Hippocampal formation (tissue), 2 donors: ENCODE data around the gene CXCL9.
"Not testable (repeated sequence)": the region's sequence is repeated elsewhere in the genome, so short reads cannot be mapped to it uniquely, and the experiment has no call there.

Experiments used
- DNase-seq, 2 donors: peaks; one replicate each; lab custom pipeline; 2025; lab: John Stamatoyannopoulos, UW

The CXCL9 gene

DNA sequence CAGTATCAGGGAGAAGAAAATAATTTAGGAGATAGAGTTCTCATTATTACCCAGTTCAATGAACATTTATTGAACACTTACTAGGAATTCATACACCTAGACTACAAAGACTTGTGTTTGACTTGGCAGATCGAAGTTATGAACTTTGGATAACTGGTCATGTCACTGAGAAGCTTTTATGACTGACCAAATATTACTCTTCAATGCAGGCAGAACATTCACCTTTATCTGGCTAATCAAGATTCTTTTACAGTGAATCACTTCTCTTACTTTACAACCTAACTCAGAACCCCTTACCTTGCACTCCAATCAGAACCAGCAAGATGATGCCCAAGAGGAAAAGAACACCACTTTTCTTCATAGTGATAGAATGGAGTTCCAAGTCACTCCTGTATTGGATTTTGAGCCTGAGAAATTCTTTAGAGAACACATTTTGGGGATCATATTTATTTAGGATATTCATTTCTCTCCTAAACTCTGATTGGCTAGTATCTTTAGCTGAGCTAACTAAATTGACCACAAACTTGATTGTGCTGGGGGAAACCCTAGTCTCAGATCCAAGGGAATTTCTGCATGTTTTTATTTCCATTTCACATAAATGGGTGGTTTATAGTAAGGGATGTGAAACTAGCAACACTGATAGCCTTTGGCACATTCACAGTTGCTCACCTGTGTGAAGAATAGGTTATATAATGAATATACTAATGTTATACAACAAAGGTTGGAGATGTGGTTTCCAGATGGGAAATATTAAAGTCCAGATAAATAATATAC is at the start of gene CXCL9:
CXCL9 (minus strand) TSS at position 421 of the 774 bp plus-strand sequence; CDS start at position 361, 60 bp downstream.
- no peak for DNase-seq

DNA sequence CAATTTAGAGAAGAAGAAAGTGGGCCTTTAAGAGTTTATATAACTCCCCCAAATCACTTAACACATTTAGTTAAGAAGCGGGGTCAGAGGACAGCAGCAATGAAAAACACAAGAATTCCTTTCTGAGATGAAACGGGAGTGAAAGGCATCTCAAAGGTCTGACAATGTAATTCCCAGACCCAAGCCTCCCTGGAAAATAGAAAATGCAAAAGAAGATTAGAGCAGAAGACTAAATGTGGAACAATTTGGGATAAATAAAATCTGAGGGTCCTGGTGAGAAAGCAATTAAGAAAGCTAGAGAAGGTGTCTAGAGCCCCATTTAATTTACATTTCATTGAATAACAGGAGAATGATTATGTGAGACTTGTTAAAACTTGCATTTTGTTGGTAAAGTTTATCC is 48.1 kb upstream of the CXCL9 start:
- no peak for DNase-seq

DNA sequence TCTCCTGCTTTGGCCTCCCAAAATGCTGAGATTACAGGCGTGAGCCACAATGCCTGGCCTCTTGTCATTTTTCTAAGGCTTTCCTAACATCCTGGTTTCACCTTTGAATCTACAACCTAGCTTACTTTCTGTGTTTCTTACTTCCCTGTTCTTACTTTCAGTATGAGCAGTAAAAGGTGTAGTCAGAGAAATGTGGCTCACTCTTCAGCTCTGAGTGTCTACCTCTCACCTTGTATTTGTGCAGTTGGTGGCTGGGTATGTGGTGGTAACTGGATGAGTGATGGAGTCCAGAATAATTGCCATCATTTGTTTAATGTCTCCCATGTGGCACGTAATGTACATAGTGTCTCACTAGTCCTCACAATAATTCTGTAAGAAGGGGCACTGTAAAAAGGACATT is 47.7 kb upstream of the CXCL9 start:
- no peak for DNase-seq

DNA sequence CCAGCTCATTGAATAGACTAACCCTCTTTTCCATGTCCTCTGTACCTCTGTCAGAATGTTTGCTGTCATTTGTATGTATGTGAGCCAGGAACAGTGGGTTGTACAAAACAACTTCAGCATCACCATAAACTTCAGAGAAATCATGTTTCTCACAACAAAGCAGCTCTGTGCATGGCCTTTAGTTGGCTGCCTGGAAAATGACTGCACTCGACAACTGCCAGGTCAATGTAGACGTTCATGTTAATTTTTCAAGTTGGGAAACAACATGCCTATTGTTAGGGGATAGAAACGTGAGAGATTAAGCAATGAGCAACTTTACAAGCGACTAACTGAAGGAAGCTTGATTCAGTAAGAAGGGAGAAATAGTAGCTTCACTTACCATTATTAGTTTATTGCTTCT is 46.4 kb upstream of the CXCL9 start:
- DNase-seq: no peak

DNA sequence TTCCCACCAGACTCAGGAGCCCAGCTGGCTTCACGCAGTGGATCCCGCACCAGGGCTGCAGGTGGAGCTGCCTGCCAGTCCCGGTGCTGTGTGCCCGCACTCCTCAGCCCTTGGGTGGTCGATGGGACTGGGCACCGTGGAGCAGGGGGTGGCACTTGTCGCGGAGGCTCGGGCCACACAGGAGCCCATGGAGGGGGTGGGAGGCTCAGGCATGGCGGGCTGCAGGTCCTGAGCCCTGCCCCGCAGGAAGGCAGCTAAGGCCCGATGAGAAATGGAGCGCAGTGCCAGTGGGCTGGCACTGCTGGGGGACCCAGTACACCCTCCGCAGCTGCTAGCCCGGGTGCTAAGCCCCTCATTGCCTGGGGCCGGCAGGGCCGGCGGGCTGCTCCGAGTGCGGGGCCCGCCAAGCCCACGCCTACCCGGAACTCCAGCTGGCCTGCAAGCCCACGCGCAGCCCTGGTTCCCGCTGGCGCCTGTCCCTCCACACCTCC is 43.3 kb upstream of the CXCL9 start:
- not testable (repeated sequence) for DNase-seq

DNA sequence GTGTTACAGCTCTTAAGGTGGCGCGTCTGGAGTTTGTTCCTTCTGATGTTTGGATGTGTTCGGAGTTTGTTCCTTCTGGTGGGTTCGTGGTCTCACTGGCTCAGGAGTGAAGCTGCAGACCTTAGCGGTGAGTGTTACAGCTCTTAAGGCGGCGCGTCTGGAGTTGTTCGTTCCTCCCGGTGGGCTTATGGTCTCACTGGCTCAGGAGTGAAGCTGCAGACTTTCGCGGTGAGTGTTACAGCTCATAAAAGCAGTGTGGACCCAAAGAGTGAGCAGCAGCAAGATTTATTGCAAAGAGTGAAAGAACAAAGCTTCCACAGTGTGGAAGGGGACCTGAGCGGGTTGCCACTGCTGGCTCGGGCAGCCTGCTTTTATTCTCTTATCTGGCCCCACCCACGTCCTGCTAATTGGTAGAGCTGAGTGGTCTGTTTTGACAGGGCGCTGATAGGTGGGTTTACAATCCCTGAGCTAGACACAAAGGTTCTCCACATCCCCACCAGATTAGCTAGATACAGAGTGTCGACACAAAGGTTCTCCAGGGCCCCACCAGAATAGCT is 42.6 kb upstream of the CXCL9 start:
- not testable (repeated sequence) for DNase-seq

DNA sequence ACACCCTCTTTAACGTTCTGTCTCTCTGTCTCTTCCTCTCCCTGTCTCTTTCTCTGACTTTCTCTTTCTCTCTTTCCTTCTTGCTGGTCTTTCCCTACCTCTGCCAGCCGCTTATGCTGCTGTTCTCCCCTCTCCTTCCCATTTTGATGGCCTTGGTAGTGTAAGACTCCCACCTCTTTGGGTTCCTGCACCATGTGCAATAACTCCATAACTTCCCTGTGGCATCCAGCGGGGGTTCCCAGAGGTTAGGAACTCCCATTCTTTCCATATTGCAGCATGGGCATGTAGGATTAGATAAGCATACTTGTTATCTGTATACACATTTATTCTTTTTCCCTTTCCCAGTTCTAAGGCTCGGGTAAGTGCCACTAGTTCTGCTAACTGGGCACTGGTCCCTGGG is 37.4 kb upstream of the CXCL9 start:
- not testable (repeated sequence) for DNase-seq

DNA sequence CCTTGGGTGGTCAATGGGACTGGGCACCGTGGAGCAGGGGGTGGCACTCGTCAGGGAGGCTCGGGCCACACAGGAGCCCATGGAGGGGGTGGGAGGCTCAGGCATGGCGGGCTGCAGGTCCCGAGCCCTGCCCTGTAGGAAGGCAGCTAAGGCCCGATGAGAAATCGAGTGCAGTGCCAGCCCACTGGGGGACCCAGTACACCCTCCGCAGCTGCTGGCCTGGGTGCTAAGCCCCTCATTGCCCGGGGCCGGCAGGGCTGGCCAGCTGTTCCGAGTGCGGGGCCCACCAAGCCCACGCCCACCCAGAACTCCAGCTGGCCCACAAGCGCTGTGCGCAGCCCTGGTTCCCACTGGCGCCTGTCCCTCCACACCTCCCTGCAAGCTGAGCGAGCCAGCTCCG is 36.0 kb upstream of the CXCL9 start:
- not testable (repeated sequence) for DNase-seq

DNA sequence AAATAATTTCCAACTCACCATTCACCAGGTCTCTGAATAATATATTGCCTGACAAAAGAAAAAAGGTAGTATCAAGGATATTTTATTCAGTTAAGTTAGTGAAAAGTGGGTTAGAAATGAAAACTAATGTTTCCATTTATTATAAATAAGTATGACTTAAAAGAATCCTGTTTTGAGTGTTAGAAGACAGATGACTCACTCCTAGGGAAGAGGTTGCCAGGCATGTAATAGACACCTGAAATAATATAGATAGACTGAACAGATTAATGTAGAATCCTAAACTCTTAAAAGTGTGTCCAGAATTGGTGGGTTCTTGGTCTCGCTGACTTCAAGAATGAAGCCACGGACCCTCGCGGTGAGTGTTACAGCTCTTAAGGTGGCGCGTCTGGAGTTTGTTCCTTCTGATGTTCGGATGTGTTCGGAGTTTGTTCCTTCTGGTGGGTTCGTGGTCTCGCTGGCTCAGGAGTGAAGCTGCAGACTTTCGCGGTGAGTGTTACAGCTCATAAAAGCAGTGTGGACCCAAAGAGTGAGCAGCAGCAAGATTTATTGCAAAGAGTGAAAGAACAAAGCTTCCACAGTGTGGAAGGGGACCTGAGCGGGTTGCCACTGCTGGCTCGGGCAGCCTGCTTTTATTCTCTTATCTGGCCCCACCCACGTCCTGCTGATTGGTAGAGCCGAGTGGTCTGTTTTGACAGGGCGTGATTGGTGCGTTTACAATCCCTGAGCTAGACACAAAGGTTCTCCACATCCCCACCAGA is 35.1 kb upstream of the CXCL9 start:
- not testable (repeated sequence) for DNase-seq

DNA sequence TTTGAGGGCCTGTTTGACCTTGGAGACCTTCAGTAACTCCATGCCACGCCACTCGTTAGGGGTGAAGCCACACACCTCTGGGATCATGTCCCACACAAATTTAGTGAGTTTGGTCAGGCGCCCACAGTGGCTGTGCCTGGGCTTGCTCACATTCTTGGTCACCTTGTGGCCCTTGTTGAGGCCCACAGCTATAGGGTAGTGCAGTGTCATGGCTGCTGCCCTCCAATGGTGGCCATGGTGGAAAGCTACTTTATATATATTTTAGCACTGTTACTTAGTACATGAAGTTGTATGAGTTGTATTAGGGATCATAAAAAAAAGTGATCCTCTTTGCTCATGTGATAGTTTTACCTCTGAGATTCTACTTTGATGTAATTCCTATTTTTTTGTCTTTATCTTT is 29.5 kb upstream of the CXCL9 start:
- DNase-seq: no peak

DNA sequence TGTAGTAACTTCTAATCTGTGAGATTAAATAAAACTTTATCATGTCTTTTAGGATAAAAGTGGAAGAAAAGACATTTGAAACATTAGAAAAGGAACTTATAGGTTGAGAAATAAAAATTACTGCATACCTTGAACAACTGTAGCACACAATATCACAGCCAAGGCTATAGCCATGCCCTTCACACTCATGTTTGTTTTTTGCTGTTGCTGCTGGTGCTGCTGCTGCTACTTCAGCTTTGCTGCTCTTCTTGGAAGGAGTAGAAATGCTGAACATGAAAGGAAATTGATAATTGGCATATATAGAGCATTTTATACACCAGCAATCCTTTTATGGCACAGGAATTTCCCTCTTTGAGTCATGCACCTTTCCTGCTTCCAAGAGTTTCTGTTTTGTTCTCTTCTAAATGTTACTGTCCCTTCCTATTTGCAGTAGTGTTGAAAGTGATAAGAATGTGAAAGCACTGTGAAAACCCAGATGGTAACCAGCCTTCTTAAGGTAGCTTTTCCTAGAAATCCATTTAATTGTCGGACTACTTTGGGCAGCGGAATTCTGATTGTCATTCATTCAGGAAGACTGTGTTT is 28.6 kb upstream of the CXCL9 start, which contains the start of gene CXCL11:
CXCL11 (minus strand) TSS at position 272 of the 582 bp plus-strand sequence; CDS start at position 189, 83 bp downstream.
- no peak for DNase-seq

DNA sequence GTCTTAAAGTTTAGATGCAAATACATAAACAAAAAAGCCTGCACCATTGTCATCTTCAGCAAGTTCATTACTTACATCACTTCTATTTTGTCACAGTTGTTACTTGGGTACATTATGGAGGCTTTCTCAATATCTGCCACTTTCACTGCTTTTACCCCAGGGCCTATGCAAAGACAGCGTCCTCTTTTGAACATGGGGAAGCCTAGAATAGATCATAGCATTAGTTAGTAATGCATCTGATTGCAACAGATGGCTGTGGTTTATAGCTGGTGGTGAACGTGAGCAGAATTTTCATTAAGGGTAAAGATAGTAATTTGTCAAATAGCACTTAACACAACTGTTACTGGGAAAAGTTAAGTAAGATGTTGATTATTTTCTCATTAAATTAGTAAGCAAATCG is 27.8 kb upstream of the CXCL9 start:
- no peak for DNase-seq

DNA sequence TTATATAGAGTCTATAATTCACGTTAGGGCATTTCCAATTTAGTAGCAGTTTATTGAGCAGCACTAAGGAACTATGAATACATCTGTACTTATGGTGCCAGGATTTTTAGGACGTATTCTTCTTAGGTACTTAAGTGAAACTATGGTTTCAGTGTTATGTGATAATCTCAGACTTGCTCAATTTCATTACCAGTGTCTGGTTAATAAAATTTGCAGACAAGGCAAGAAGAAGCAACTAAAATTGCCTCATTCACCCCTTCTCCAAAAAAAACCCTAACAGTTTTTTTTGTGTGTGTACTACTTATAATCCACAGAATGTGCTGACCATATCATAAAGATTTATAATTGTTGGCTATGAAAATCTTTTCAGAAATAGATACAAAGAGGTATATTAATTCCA is 22.0 kb upstream of the CXCL9 start:
- DNase-seq: no peak

DNA sequence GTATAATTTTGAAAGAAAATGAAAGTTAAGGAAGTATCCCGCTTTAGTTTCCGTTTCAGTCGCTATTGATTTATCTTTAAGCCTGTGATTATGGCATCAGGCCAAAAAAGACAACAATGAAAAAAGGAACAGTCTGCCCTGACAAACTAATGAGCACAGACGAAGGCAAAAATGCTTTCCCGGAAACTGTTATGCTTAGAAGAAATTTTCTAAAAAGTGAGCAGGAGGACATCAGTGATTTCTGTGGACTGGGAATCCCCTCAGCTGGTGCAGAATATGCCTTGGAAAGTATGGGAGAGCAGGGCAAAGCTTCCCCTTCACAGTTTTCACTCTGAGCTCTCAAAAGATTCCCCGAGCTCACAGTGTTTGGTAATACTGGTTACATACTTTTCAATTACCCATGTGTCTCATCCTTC is 21.0 kb upstream of the CXCL9 start:
- no peak for DNase-seq

DNA sequence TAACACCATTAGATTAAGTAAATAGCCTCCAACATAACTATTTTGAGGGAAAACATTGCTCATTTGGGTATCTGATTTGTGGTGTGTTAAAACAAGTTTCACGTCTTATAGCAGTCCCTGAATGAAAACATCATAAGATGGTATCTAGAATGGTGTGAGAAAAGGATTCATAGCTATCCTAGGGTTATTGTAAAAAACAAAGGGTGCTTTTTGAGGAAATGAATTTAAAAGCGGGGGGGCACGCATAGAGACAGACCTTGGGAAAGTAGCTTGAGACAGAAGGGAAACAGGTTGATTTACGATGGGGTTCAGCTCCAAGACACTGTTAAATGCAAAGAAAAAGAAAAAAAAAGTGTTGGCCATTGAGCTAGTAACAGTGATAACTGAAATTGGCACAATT is 16.8 kb upstream of the CXCL9 start:
- DNase-seq: no peak

DNA sequence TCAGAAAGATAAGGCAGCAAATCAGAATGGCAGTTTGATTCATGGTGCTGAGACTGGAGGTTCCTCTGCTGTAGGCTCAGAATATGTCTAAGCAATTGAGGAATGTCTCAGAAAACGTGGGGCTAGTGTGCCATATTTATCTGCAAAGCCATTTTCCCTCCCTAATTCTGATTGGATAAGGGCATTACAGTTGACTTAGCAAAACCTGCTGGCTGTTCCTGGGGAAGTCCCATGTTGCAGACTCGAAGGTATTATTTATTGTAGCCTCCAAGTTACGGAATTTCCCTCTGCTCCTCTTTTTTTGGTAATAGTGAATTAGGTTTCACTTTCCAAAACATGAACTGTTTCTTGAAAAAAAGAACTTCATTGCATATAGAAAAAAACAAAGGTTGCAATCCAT is 16.1 kb upstream of the CXCL9 start, which contains the start of gene CXCL10:
CXCL10 (minus strand) TSS at position 109 of the 400 bp plus-strand sequence; CDS start at position 43, 66 bp downstream.
- DNase-seq: no peak

DNA sequence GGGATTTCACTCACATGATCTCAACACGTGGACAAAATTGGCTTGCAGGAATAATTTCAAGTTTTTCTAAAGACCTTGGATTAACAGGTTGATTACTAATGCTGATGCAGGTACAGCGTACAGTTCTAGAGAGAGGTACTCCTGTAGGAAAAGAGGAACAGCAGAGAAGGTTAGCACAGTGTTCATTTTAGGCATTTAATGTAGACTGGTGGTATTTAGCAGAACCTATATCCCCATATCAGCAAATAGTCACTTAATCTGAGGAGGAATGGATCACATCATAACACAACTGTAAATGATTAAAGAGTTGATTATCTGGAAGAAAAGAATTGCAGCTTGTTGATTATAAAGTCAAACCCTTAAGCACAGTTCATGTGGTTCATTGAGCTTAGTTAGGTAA is 15.4 kb upstream of the CXCL9 start:
- DNase-seq: no peak

DNA sequence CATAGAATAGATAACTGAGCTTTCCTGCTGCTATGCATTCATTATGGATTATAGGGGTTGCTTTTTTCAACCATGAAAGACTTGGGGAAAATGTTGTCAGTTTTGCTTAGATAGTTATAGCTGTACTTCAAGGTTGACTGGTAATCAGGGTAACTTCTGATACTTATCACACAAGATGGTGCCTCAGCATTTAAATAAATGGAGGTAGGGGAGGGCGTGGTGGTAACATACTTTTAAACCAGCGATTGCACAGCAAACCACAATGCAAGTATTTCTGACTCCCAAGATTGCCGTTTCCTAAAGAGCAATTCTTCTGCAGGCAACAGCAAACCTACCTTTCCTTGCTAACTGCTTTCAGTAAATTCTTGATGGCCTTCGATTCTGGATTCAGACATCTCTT is 14.7 kb upstream of the CXCL9 start:
- no peak for DNase-seq

DNA sequence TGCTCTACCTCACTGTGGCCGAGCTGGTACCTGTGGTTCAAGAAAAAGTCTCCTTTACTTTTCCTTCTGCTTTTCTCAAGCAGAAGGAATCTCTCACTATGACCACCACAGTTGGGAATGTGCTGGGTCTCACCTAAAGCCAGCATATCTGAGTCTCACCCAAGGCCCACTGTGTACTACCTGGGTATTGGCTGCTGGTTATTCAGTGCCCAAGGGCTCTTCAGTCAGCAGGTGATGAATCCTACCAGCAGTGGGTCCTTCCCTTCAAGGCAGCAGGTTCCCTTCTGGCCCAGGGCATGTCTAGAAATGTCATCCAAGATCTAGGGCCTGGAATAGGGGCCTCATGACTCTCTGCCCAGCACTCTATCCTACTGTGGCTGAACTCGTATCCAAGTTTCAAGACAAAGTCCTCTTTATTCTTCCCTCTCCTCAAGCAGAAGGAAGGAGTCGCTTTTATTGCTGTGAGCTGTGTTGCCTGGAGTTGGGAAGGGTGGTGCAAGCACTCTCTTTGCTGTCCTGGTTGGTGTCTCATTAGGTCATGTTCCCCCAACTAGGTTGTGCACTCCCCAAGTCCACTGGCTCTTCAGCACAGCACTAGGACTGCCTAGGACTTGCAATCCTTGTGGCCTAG is 9.9 kb upstream of the CXCL9 start:
- no peak for DNase-seq

DNA sequence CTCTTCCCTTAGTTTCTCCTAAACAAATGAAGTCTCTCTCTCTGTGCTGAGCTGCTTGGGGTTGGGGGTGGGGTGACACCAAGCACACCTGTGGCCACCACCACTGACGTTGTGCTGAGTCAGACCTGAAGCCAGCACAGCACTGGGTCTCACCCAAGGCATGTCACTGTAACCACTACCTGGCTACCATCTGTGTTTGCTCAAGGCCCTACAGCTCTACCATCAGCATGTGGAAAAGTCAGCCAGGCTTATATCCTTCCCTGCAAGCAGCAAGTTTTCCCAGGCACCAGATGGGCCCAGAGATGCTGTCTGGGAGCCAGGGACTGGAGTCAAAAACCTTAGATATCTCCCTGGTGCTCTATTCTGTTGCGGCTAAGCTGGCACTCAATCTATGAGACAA is 9.1 kb upstream of the CXCL9 start:
- no peak for DNase-seq

DNA sequence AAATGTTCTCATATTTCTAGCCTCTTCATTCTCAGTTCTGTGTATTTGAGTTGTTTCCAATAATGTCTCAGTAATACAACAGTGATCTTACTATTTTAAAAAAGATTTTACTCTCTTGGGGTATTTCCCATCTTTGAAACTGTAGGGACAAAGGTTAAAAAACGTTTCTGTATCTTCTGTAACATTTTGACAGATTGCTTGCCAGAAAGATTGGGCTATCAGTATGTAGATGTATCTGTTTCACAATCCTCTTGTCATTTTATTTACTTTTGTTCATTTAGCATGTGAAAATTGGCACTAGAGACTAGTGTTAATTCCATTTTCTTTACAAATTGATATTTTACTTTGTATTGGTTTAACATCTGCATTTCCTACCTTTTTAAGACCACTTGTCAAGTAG is 6.2 kb upstream of the CXCL9 start:
- no peak for DNase-seq

DNA sequence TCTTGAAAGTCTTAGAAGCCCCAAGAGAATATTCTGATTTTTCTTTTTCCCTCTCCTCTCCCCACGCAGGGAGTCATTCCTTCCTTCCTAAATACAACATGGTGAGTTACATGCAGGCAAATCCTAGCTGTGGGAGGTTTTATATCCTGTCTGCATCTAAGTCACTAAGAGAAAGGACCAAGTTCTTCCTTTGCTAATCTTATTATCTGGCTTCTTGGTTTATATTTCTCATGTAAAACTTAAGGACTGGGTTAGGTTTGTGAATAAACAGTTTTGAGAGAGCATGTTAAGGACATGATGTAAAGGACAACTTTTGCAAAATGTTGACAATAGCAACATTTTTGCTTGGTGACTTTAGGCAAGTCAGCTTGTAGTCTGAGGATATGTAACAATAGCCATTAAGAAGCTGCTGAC is 5.1 kb upstream of the CXCL9 start:
- no peak for DNase-seq
